Caco-2 (cell line): ENCODE data around the gene SH2D4B. TPM values are rescaled to one million over a fixed set of nuclear protein-coding genes. Genes with fewer than 3 reads are reported as not detected.
A peak's percentile ranks its signal among the peaks of the same experiment; 100 is the strongest.

Source experiments
- BruUV-seq: library from RNA; stranded (reverse); fragments of 400-500 nt; replicated peaks from 2 replicates; lab custom pipeline; 2021; lab: Mats Ljungman, UMichigan
- CTCF ChIA-PET: fragments of 300-600 bp; sonication (Branson Sonifier 250); formaldehyde crosslinking; loops from one replicate; lab custom pipeline; 2022; ENCODE audit warnings: antibody characterized with exemption; lab: Charles Lee
- POLR2A ChIA-PET: fragments of 300-600 bp; sonication (Branson Sonifier 250); formaldehyde crosslinking; loops from one replicate; lab custom pipeline; 2022; ENCODE audit warnings: antibody characterized with exemption; lab: Charles Lee
- DNase-seq, 2 experiments: peaks; one replicate each; pipeline versions ENCODE4 v3.0.0 to v3.0.0-alpha.2; 2020 to 2022
- H3K27me3 ChIP-seq: replicated peaks from 2 replicates; pipeline ENCODE4 v1.6.0; 2011; ENCODE audit warnings: low read length; ENCODE audit not compliant: control insufficient read depth, insufficient read depth
- H3K36me3 ChIP-seq: 2 replicates; pipeline ENCODE4 v1.5.1; 2011; ENCODE audit warnings: low read length; ENCODE audit not compliant: control insufficient read depth, insufficient read depth
- H3K4me1 ChIP-seq: fragments of 250-450 bp; sonication (Bioruptor Pico); 2 replicates; pipeline ENCODE4 v1.5.1; 2020; ENCODE audit warnings: mild to moderate bottlenecking
- H3K4me3 ChIP-seq: 2 replicates; pipeline ENCODE4 v1.5.1; 2011; ENCODE audit warnings: low read depth, mild to moderate bottlenecking, control low read depth, low read length
- H3K9me3 ChIP-seq: fragments of 250-450 bp; sonication (Bioruptor Pico); 2 replicates; pipeline ENCODE4 v1.5.1; 2020; ENCODE audit warnings: mild to moderate bottlenecking, moderate library complexity
- H3K27ac Mint-ChIP-seq: one replicate; pipeline ENCODE4 v1.8.0; 2022; ENCODE audit warnings: mixed read lengths; ENCODE audit not compliant: unreplicated experiment
- H3K27me3 Mint-ChIP-seq: one replicate; pipeline ENCODE4 v1.8.0; 2022; ENCODE audit warnings: mixed read lengths; ENCODE audit not compliant: insufficient read depth, unreplicated experiment
- H3K36me3 Mint-ChIP-seq: one replicate; pipeline ENCODE4 v1.8.0; 2022; ENCODE audit warnings: mild to moderate bottlenecking, mixed read lengths; ENCODE audit not compliant: insufficient read depth, unreplicated experiment
- H3K4me1 Mint-ChIP-seq: one replicate; pipeline ENCODE4 v1.8.0; 2022; ENCODE audit warnings: low read depth, mixed read lengths; ENCODE audit not compliant: unreplicated experiment
- H3K4me3 Mint-ChIP-seq: one replicate; pipeline ENCODE4 v1.8.0; 2022; ENCODE audit warnings: mild to moderate bottlenecking, moderate library complexity, mixed read lengths; ENCODE audit not compliant: unreplicated experiment
- H3K9me3 Mint-ChIP-seq: one replicate; pipeline ENCODE4 v1.8.0; 2022; ENCODE audit warnings: mixed read lengths; ENCODE audit not compliant: unreplicated experiment
- CTCF ChIP-seq, 2 experiments: fragments of 200-600 bp in 1 of 2; IDR thresholded peaks; 1 replicate in 1 of 2; 2 replicates in 1 of 2; pipeline versions ENCODE4 v1.5.1 to v1.8.0; 2011 to 2022; ENCODE audit warnings: antibody characterized with exemption in 1 of 2, control low read depth in 1 of 2, inconsistent platforms in 1 of 2, low read depth in 1 of 2, low read length in 1 of 2, mild to moderate bottlenecking in 1 of 2, moderate library complexity in 1 of 2; ENCODE audit not compliant: insufficient read depth in 1 of 2, severe bottlenecking in 1 of 2, unreplicated experiment in 1 of 2
- intact Hi-C: fragments of 100-400 bp; cut with micrococcal nuclease; formaldehyde crosslinking; loops from one replicate; pipeline ENCODE4 v1.10.0; 2022; ENCODE audit not compliant: unreplicated experiment
- total RNA-seq: library from RNA; stranded (reverse); gene quantifications from 2 replicates; pipeline ENCODE4 v1.2.3, GENCODE V29; 2022

Gene SH2D4B
- total RNA-seq, 1 experiment from 2014 or later = 0.23 TPM

GRCh38 chr10:80694930-80695329 is 157.2 kb downstream of the SH2D4B start:
- CTCF ChIA-PET = interaction anchor here (1.3 kb wide), 1 partner anchor 31 kb away, joined by 8 read pairs; no protein-coding TSS in a partner anchor
- H3K4me3 ChIP-seq = no peak overlapping the region
- Mint-ChIP-seq H3K4me1 (no peaks in the 10 kb centered on the region), H3K27ac (no peak overlapping the region), H3K27me3 (peaks cover 8% of the 10 kb centered on the region), H3K36me3 (no peaks in the 10 kb centered on the region), H3K4me3 (no peak overlapping the region), H3K9me3 (no peaks in the 10 kb centered on the region)
- no TSS peak for BruUV-seq
- H3K4me1 ChIP-seq = no peaks in the 10 kb centered on the region
- no peaks in the 10 kb centered on the region for H3K36me3 ChIP-seq
- intact Hi-C loops = loop anchor here (1.0 kb wide), 2 partner anchors 31 to 312 kb away; no protein-coding TSS in a partner anchor
- peak in 1 of 2 experiments; percentile 37 for DNase-seq
- POLR2A ChIA-PET = no interaction called here
- no peaks in the 10 kb centered on the region for H3K27me3 ChIP-seq
- TF ChIP-seq CTCF (IDR thresholded peaks at IDR 0.05; ENCODE audit: insufficient read depth in 1 of 2, low read depth in 1 of 2, low read length in 1 of 2, severe bottlenecking in 1 of 2, unreplicated experiment in 1 of 2) = peak in 1 of 2 experiments; percentile 41
- no peaks in the 10 kb centered on the region for H3K9me3 ChIP-seq

Other genes starting within 250 kb of the SH2D4B start
- gene MAT1A, start 248.2 kb upstream of the SH2D4B start, total RNA-seq = 3.2 and 3.4 TPM in 2 replicates
- not detected in 2 replicates for gene DYDC1, start 181.1 kb upstream of the SH2D4B start, total RNA-seq
- gene DYDC2, start 181.1 kb upstream of the SH2D4B start, total RNA-seq = 0.23 TPM in 1 of 2 replicates, not detected in the other
- 82.0 and 88.6 TPM in 2 replicates for gene PRXL2A, start 129.4 kb upstream of the SH2D4B start, total RNA-seq
- 138 and 140 TPM in 2 replicates for gene TSPAN14, start 83.6 kb upstream of the SH2D4B start, total RNA-seq